Type B pancreatic cell (in vitro differentiated cells): Measurements from ENCODE around the gene CD209. TPM values are rescaled to one million over a fixed set of nuclear protein-coding genes. Genes with fewer than 3 reads are reported as not detected.

Source experiments
- DNase-seq: peaks from one replicate; pipeline ENCODE4 v3.0.0; 2021; ENCODE audit warnings: mixed read lengths; ENCODE audit not compliant: unreplicated experiment; ENCODE audit errors: extremely low spot score
- H3K27ac Mint-ChIP-seq: 2 replicates; pipeline ENCODE4 v1.8.0; 2021; ENCODE audit warnings: mild to moderate bottlenecking, mixed read lengths
- H3K27me3 Mint-ChIP-seq: 2 replicates; pipeline ENCODE4 v1.8.0; 2021; ENCODE audit warnings: mixed read lengths
- H3K36me3 Mint-ChIP-seq: 2 replicates; pipeline ENCODE4 v1.8.0; 2021; ENCODE audit warnings: mixed read lengths
- H3K4me1 Mint-ChIP-seq: one replicate; pipeline ENCODE4 v1.8.0; 2021; ENCODE audit warnings: mixed read lengths; ENCODE audit not compliant: unreplicated experiment
- H3K4me3 Mint-ChIP-seq: 2 replicates; pipeline ENCODE4 v1.8.0; 2021; ENCODE audit warnings: mild to moderate bottlenecking, mixed read lengths
- H3K9me3 Mint-ChIP-seq: 2 replicates; pipeline ENCODE4 v1.8.0; 2021; ENCODE audit warnings: mixed read lengths
- CTCF ChIP-seq: fragments of 200-600 bp; sonication (generic); conservative IDR thresholded peaks from 2 replicates; pipeline ENCODE4 v1.5.0; 2021; ENCODE audit warnings: antibody characterized with exemption, mild to moderate bottlenecking
- total RNA-seq: library from RNA; stranded (reverse); gene quantifications from 2 replicates; pipeline ENCODE4 v1.2.1, GENCODE V29; 2021; ENCODE audit warnings: low replicate concordance

The CD209 gene
- total RNA-seq, 1 donor from 2014 or later = not detected

- no peak for DNase-seq
- no peak for TF ChIP-seq CTCF
- Mint-ChIP-seq H3K27me3 (peaks cover 67% of the 10 kb centered on the region), H3K9me3 (no peaks in the 10 kb centered on the region), H3K4me1 (no peaks in the 10 kb centered on the region), H3K4me3 (no peak overlapping the region), H3K27ac (no peak overlapping the region), H3K36me3 (no peaks in the 10 kb centered on the region)
These were observed 11.2 kb downstream of the CD209 start for GRCh38 chr19:7736148-7736547.

- Mint-ChIP-seq H3K27ac (no peak overlapping the region), H3K27me3 (peaks cover 63% of the 10 kb centered on the region), H3K36me3 (no peaks in the 10 kb centered on the region), H3K4me1 (no peaks in the 10 kb centered on the region), H3K4me3 (no peak overlapping the region), H3K9me3 (no peaks in the 10 kb centered on the region)
- DNase-seq = no peak
- TF ChIP-seq CTCF = no peak
These were observed 12.8 kb downstream of the CD209 start for GRCh38 chr19:7734220-7735203.

- H3K9me3 Mint-ChIP-seq = no peaks in the 10 kb centered on the region
- no peak for DNase-seq
- H3K4me1 Mint-ChIP-seq = no peaks in the 10 kb centered on the region
- H3K27ac Mint-ChIP-seq = no peak overlapping the region
- H3K27me3 Mint-ChIP-seq = peaks cover 75% of the 10 kb centered on the region
- no peak overlapping the region for H3K4me3 Mint-ChIP-seq
- no peak for TF ChIP-seq CTCF
- H3K36me3 Mint-ChIP-seq = no peaks in the 10 kb centered on the region
These were observed 14.0 kb downstream of the CD209 start for GRCh38 chr19:7733376-7733775.

- TF ChIP-seq CTCF = no peak
- DNase-seq = no peak
- no peaks in the 10 kb centered on the region for H3K4me1 Mint-ChIP-seq
- peaks cover 79% of the 10 kb centered on the region for H3K27me3 Mint-ChIP-seq
- H3K4me3 Mint-ChIP-seq = no peak within 1 kb of the TSS
- H3K9me3 Mint-ChIP-seq = no peaks in the 10 kb centered on the region
- H3K36me3 Mint-ChIP-seq = no peaks in the 10 kb centered on the region
- no peak within 1 kb of the TSS for H3K27ac Mint-ChIP-seq
These were observed 15.3 kb downstream of the CD209 start, which contains the start of gene CLEC4G for GRCh38 chr19:7732045-7732444. Gene CLEC4G, minus strand, starts transcription at chr19:7732110. Its CDS starts 8 bp downstream, at chr19:7732102.

GRCh38 chr19:7731615-7732014 lies 15.7 kb downstream of the CD209 start:
- no peaks in the 10 kb centered on the region for H3K9me3 Mint-ChIP-seq
- H3K4me1 Mint-ChIP-seq = no peaks in the 10 kb centered on the region
- no peak overlapping the region for H3K27ac Mint-ChIP-seq
- H3K36me3 Mint-ChIP-seq = no peaks in the 10 kb centered on the region
- no peak for TF ChIP-seq CTCF
- H3K27me3 Mint-ChIP-seq = peaks cover 79% of the 10 kb centered on the region
- H3K4me3 Mint-ChIP-seq = no peak overlapping the region
- no peak for DNase-seq
